ENCODE measurements around the gene CD8B2. TPM values are rescaled to one million over a fixed set of nuclear protein-coding genes. Genes with fewer than 3 reads are reported as not detected.
"Not testable (repeated sequence)": the region's sequence is repeated elsewhere in the genome, so short reads cannot be mapped to it uniquely, and the experiment has no call there.

The CD8B2 gene
- total RNA-seq, 2 donors from 2014 or later, result not detected

DNA sequence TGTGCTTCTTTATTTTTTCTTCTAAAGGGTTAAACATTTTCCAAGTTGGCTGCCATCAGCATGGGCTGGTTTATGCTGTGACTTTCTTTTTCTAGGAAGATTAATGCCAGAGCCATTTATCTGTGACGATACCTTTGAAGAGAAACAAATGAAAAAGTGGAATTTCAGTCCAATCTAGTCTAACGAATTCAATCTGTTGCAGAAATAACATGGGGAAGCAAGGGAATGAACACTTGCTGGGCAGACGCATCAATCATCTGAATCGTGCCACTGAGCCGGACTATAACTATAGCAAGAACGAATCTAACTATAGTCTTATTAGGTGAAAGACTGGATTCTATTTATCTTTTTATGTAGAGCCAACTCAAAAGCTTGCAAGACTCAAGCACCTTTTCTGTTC, 66.2 kb downstream of the CD8B2 start:
- Mint-ChIP-seq H3K9me3 (peaks cover 21% of the 10 kb centered on the region), H3K27me3 (ENCODE audit: insufficient read depth) (no peaks in the 10 kb centered on the region), H3K4me3 (no peak overlapping the region), H3K27ac (no peak overlapping the region), H3K36me3 (ENCODE audit: low read depth) (no peaks in the 10 kb centered on the region), H3K4me1 (no peaks in the 10 kb centered on the region)
- Histone ChIP-seq H3K9me3 (ENCODE audit: control insufficient read depth, low read length) (peaks cover 7% of the 10 kb centered on the region), H3K9ac (ENCODE audit: extremely low read depth, low read length, poor library complexity, severe bottlenecking) (no peak overlapping the region), H3K4me3 (ENCODE audit: low read length) (no peak overlapping the region), H3K27ac (ENCODE audit: low read depth, low read length) (no peak overlapping the region), H3K4me1 (ENCODE audit: control insufficient read depth, insufficient read depth, low read length) (peaks cover 3% of the 10 kb centered on the region), H3K27me3 (ENCODE audit: control insufficient read depth, insufficient read depth, low read length, poor library complexity, severe bottlenecking) (no peaks in the 10 kb centered on the region), H3K36me3 (ENCODE audit: control insufficient read depth, insufficient read depth, low read length) (no peaks in the 10 kb centered on the region)
- no peak for DNase-seq
- WGBS, 2 experiments (ENCODE audit: insufficient coverage in 1 of 2, insufficient read length in 1 of 2), result 87% methylated on average over 6 of the region's 6 CpGs
- TF ChIP-seq, protein P1, sequence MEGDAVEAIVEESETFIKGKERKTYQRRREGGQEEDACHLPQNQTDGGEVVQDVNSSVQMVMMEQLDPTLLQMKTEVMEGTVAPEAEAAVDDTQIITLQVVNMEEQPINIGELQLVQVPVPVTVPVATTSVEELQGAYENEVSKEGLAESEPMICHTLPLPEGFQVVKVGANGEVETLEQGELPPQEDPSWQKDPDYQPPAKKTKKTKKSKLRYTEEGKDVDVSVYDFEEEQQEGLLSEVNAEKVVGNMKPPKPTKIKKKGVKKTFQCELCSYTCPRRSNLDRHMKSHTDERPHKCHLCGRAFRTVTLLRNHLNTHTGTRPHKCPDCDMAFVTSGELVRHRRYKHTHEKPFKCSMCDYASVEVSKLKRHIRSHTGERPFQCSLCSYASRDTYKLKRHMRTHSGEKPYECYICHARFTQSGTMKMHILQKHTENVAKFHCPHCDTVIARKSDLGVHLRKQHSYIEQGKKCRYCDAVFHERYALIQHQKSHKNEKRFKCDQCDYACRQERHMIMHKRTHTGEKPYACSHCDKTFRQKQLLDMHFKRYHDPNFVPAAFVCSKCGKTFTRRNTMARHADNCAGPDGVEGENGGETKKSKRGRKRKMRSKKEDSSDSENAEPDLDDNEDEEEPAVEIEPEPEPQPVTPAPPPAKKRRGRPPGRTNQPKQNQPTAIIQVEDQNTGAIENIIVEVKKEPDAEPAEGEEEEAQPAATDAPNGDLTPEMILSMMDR (conservative IDR thresholded peaks at IDR 0.05), result no peak

DNA sequence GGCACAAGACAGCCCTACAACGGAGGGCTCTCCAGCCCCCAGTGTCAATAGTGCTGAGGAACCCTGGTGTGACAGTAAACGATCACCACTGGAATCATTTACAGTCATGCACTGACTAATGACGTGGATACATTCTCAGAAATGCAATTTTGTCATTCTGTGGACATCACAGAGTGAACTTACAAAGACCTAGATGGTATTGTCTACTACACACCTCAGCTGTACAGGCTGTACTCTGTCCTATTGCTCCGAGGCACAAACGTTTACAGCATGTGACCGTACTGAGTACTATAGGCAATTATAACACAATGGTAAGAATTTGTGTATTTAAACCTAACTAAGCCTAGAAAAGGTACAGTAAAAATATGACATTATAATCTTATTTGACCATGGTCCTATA, 67.2 kb downstream of the CD8B2 start:
- Histone ChIP-seq H3K27me3 (ENCODE audit: control insufficient read depth, insufficient read depth, low read length, poor library complexity, severe bottlenecking) (no peaks in the 10 kb centered on the region), H3K9ac (ENCODE audit: extremely low read depth, low read length, poor library complexity, severe bottlenecking) (no peak overlapping the region), H3K4me1 (ENCODE audit: control insufficient read depth, insufficient read depth, low read length) (peaks cover 3% of the 10 kb centered on the region), H3K4me3 (ENCODE audit: low read length) (no peak overlapping the region), H3K27ac (ENCODE audit: low read depth, low read length) (no peak overlapping the region), H3K36me3 (ENCODE audit: control insufficient read depth, insufficient read depth, low read length) (no peaks in the 10 kb centered on the region), H3K9me3 (ENCODE audit: control insufficient read depth, low read length) (peaks cover 7% of the 10 kb centered on the region)
- Mint-ChIP-seq H3K27ac (no peak overlapping the region), H3K4me3 (no peak overlapping the region), H3K36me3 (ENCODE audit: low read depth) (no peaks in the 10 kb centered on the region), H3K27me3 (ENCODE audit: insufficient read depth) (no peaks in the 10 kb centered on the region), H3K4me1 (no peaks in the 10 kb centered on the region), H3K9me3 (peaks cover 22% of the 10 kb centered on the region)
- WGBS, 2 experiments (ENCODE audit: insufficient coverage in 1 of 2, insufficient read length in 1 of 2), result 80 to 85% methylated on average over 4 to 6 of the region's 6 CpGs
- TF ChIP-seq, protein P1 (conservative IDR thresholded peaks at IDR 0.05), result no peak
- no peak for DNase-seq

DNA sequence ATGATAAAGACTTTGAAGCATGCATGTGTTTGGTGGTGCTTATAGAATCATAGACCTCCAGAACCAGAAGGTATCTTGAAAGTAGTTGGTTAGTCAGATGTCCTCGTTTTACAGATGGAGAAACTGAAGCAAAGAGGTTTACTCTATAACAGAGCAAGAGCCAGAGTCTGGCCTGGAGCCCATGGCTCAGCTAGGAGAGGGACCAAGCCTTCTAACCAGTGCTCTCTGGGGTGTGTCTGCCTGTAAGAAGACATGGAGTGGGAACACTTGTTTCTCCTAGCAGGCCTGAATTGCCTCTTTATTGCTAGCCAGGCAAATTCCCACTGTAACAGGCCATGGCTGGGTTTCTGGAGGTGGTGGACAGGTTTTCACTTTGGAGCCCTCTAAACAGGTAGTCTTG, 67.9 kb downstream of the CD8B2 start:
- no peak overlapping the region for H3K4me3 ChIP-seq (ENCODE audit: low read length)
- no peak overlapping the region for H3K27ac ChIP-seq (ENCODE audit: low read depth, low read length)
- H3K27me3 ChIP-seq (ENCODE audit: control insufficient read depth, insufficient read depth, low read length, poor library complexity, severe bottlenecking), result no peaks in the 10 kb centered on the region
- H3K27me3 Mint-ChIP-seq (ENCODE audit: insufficient read depth), result no peaks in the 10 kb centered on the region
- H3K9ac ChIP-seq (ENCODE audit: extremely low read depth, low read length, poor library complexity, severe bottlenecking), result no peak overlapping the region
- WGBS, 2 experiments (ENCODE audit: insufficient coverage in 1 of 2, insufficient read length in 1 of 2), result 0% methylated on average over 1 of the region's 1 CpG
- H3K27ac Mint-ChIP-seq, result no peak overlapping the region
- TF ChIP-seq, protein P1 (conservative IDR thresholded peaks at IDR 0.05), result no peak
- peaks cover 3% of the 10 kb centered on the region for H3K4me1 ChIP-seq (ENCODE audit: control insufficient read depth, insufficient read depth, low read length)
- DNase-seq, result no peak
- no peaks in the 10 kb centered on the region for H3K4me1 Mint-ChIP-seq
- H3K36me3 Mint-ChIP-seq (ENCODE audit: low read depth), result no peaks in the 10 kb centered on the region
- peaks cover 28% of the 10 kb centered on the region for H3K9me3 Mint-ChIP-seq
- peaks cover 7% of the 10 kb centered on the region for H3K9me3 ChIP-seq (ENCODE audit: control insufficient read depth, low read length)
- H3K4me3 Mint-ChIP-seq, result no peak overlapping the region
- no peaks in the 10 kb centered on the region for H3K36me3 ChIP-seq (ENCODE audit: control insufficient read depth, insufficient read depth, low read length)

DNA sequence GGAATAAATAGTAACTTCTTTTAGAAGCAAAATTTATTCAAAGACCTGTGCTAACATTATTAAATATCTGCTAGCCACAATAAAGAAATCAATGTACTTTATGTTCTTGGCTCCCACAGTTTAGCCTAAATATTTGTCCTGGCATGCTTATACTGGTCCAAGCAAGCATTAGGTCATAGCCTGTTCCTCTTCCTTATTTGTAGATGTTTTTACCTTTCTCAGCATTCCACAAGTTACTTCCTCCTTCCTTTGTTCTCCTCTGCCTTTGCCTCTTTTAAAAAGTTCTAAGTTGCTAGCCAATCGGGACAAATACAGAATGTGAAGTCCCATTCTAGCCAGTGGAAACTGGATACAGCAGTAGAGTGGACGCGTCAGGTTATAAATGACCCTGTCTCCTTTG, 72.6 kb downstream of the CD8B2 start:
- DNase-seq; H3K27ac ChIP-seq (ENCODE audit: low read depth, low read length); H3K9ac ChIP-seq (ENCODE audit: extremely low read depth, low read length, poor library complexity, severe bottlenecking); H3K9me3 ChIP-seq (ENCODE audit: control insufficient read depth, low read length); H3K27me3 ChIP-seq (ENCODE audit: control insufficient read depth, insufficient read depth, low read length, poor library complexity, severe bottlenecking); H3K27me3 Mint-ChIP-seq (ENCODE audit: insufficient read depth); H3K4me3 ChIP-seq (ENCODE audit: low read length); H3K4me1 Mint-ChIP-seq; H3K4me1 ChIP-seq (ENCODE audit: control insufficient read depth, insufficient read depth, low read length); H3K36me3 Mint-ChIP-seq (ENCODE audit: low read depth); H3K27ac Mint-ChIP-seq; H3K4me3 Mint-ChIP-seq; H3K36me3 ChIP-seq (ENCODE audit: control insufficient read depth, insufficient read depth, low read length): not testable (repeated sequence)
- WGBS, 2 experiments (ENCODE audit: insufficient coverage in 1 of 2, insufficient read length in 1 of 2), result 94 to 96% methylated on average over 3 of the region's 3 CpGs
- H3K9me3 Mint-ChIP-seq, result peaks cover 28% of the 10 kb centered on the region
